KOPT-K1 (cell line): ENCODE results near the gene CCDC13.

ENCODE experiments used
- H3K27ac ChIP-seq: fragments of 200-600 bp; sonication (generic); 2 replicates; pipeline ENCODE4 v1.5.1; 2016; ENCODE audit warnings: antibody characterized with exemption, mild to moderate bottlenecking, low read depth, low read length; ENCODE audit not compliant: poor library complexity, severe bottlenecking
- H3K36me3 ChIP-seq: fragments of 200-600 bp; sonication (generic); 2 replicates; pipeline ENCODE4 v1.5.1; 2017; ENCODE audit warnings: antibody characterized with exemption, mild to moderate bottlenecking, low read length, moderate library complexity; ENCODE audit not compliant: insufficient read depth
- H3K9me3 ChIP-seq: fragments of 200-600 bp; sonication (generic); 2 replicates; pipeline ENCODE4 v1.5.1; 2017; ENCODE audit warnings: antibody characterized with exemption, low read length, mild to moderate bottlenecking; ENCODE audit not compliant: insufficient read depth, poor library complexity, severe bottlenecking

The CCDC13 gene

GRCh38 chr3:42735615-42736014 lies 37.4 kb downstream of the CCDC13 start:
- no peaks in the 10 kb centered on the region for H3K9me3 ChIP-seq
- H3K36me3 ChIP-seq, result no peaks in the 10 kb centered on the region
- no peak overlapping the region for H3K27ac ChIP-seq

GRCh38 chr3:42735019-42735418 lies 38.0 kb downstream of the CCDC13 start:
- H3K36me3 ChIP-seq, result no peaks in the 10 kb centered on the region
- H3K9me3 ChIP-seq, result no peaks in the 10 kb centered on the region
- H3K27ac ChIP-seq, result no peak overlapping the region

DNA sequence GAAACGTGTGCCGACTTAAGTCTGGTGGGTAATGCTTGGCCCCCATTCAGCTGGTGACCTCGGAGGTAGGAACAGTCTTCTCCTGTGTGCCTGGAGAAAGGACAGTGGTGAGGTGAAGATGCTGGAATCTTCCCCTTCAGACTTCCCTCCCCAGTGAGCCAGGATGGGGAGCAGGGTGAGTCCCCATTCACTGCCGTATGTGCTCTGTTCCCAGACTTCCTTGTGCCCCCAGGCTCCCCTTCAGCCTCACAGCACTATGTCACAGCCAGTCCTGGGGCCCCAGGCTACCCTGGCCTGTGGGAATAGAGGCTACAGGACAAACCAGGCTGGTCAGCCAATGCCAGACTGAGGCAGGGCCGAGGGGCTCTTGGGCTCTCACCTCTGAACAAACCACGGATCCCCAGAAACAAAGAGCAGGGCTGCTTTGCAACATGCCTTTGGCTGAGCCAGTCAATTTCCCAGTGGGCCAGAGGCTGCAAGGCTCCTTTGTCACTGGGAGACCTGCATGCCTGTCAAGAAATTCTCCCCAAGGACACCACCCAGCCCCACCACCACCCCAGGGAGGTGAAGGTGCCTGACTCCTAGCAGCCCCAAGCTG lies 38.7 kb downstream of the CCDC13 start:
- no peaks in the 10 kb centered on the region for H3K36me3 ChIP-seq
- no peak overlapping the region for H3K27ac ChIP-seq
- H3K9me3 ChIP-seq, result no peaks in the 10 kb centered on the region

- Histone ChIP-seq H3K9me3 (no peaks in the 10 kb centered on the region), H3K36me3 (no peaks in the 10 kb centered on the region), H3K27ac (no peak overlapping the region)
Measured at GRCh38 chr3:42733501-42734262, 39.4 kb downstream of the CCDC13 start.

GRCh38 chr3:42732829-42733459 lies 40.1 kb downstream of the CCDC13 start:
- Histone ChIP-seq H3K9me3 (no peaks in the 10 kb centered on the region), H3K27ac (no peak overlapping the region), H3K36me3 (no peaks in the 10 kb centered on the region)

DNA sequence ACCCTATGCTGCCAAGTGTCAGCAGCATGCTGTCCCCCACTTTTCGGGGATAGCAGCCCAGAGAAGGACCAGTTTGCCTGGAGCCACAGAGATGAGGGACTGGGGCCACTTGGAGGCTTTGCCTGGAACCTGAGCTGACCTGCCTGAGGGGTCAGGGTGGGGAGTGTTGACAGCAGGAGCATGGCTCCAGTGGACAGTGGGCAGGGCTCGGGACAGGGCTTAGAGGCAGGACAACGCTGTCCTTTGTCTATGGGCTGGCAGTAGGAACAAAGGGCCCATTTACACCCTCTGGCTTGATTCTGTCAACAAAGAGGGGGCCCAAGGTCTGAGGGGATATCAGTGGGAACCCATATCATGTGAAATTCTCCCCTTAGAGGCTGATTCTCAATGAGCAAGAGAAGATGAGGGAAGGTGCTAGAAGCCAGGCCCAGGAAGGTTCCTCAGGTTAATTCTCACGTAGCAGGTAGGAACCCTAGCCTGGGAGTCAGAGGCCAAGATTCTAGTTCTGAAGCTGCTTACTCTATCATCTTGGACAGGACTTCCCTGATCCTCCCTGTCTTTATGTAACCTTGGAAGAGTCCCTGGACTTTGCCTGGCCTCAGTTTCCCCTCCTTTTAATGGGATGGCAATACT lies 40.7 kb downstream of the CCDC13 start:
- Histone ChIP-seq H3K9me3 (no peaks in the 10 kb centered on the region), H3K36me3 (no peaks in the 10 kb centered on the region), H3K27ac (no peak overlapping the region)

DNA sequence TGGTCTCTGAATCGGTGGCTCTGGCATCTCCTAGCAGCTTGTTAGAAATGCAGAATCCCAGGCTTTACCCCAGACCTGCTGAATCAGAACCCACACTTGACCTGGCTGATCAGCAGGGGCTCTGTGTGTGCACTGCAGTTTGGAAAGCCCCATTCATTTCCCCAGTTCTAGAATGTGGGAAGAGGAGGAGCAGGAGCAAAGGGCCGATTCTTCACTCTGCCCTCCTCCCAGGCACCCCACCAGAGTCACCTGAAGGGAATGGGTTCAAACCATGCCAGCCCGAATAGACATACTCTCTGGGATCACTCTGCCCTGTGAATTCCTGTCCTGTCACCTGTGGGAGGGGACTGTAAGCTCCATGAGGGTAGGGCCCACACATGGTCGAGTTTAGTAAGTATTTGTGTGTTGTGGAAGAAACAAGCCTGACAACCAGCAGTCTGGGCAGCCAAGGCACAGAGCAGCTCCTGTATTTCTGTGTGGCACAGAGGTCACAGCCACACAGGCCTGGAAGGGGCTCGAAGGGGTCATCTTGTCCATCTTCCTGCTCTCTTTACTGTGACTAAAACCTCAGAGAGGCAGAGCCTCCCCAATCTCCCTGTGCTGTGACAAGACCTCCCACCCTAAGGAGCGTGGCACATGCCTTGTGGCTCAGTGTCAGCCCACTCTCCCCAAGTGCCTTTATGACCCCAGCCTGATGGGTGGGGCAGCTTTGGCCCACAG lies 41.4 kb downstream of the CCDC13 start:
- Histone ChIP-seq H3K9me3 (no peaks in the 10 kb centered on the region), H3K36me3 (no peaks in the 10 kb centered on the region), H3K27ac (no peak overlapping the region)

GRCh38 chr3:42730706-42731420 lies 42.2 kb downstream of the CCDC13 start:
- H3K9me3 ChIP-seq, result no peaks in the 10 kb centered on the region
- no peaks in the 10 kb centered on the region for H3K36me3 ChIP-seq

DNA sequence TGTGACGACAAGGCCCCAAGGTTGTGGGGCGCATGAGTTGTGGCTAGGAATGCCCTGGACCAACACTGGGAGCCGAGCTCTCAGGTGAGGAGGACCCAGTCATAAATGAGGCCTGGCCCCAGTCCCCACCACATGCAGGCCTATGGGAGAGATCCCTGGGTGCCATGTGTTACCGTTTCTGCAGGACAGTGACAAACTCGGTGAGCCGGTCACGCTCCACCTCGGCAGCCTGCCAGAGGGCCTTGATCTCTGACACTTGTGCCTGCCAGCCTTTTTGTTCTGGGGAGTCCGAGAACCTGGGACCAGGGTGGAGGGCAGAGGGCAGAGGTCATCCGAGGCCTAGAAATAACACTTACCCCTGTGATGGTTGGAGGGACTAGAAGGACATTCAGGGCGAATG lies 42.8 kb downstream of the CCDC13 start:
- Histone ChIP-seq H3K9me3 (no peaks in the 10 kb centered on the region), H3K27ac (no peak overlapping the region), H3K36me3 (no peaks in the 10 kb centered on the region)

More at GRCh38 chr3:42730706-42731420, 42.2 kb downstream of the CCDC13 start:
- no peak overlapping the region for H3K27ac ChIP-seq

GRCh38 chr3:42729404-42730145 lies 43.5 kb downstream of the CCDC13 start:
- H3K27ac ChIP-seq, result no peak overlapping the region
- no peaks in the 10 kb centered on the region for H3K36me3 ChIP-seq
- H3K9me3 ChIP-seq, result no peaks in the 10 kb centered on the region

GRCh38 chr3:42728668-42729364 lies 44.2 kb downstream of the CCDC13 start:
- Histone ChIP-seq H3K27ac (no peak overlapping the region), H3K9me3 (no peaks in the 10 kb centered on the region), H3K36me3 (no peaks in the 10 kb centered on the region)

DNA sequence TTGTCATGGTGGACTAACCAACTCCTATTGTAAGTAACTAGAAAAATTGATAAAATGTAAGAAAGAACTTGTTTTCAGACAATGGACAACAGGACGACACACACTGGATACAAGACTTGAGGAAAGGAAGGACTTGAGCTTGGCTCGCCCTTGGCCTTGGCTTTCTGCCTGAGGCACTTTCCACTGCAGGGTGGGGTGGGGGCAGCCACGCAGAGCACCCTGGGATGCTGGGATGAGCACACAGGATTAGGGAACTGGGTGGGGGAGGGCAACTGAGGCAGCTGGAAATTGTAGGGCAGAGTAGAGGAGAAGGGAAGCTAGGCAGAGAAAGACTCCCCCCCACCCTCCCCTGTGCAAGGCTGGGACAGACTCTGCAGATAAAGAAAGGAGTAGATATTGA lies 45.0 kb downstream of the CCDC13 start:
- no peaks in the 10 kb centered on the region for H3K9me3 ChIP-seq
- no peaks in the 10 kb centered on the region for H3K36me3 ChIP-seq
- H3K27ac ChIP-seq, result no peak overlapping the region

GRCh38 chr3:42725454-42725853 lies 47.6 kb downstream of the CCDC13 start:
- H3K9me3 ChIP-seq, result peaks cover 8% of the 10 kb centered on the region
- H3K36me3 ChIP-seq, result no peaks in the 10 kb centered on the region
- no peak overlapping the region for H3K27ac ChIP-seq
